GM18909 (cell line): ENCODE measurements around the gene KRTAP10-5.
"Not testable (repeated sequence)": the region's sequence is repeated elsewhere in the genome, so short reads cannot be mapped to it uniquely, and the experiment has no call there.

ENCODE experiments used
- ATAC-seq: cut with Tn5 transposase; IDR thresholded peaks from one replicate; pipeline ENCODE4 v1.9.1; 2021; ENCODE audit warnings: mild to moderate bottlenecking; ENCODE audit not compliant: unreplicated experiment, poor library complexity

The KRTAP10-5 gene

GRCh38 chr21:44573630-44574456 is 6.6 kb downstream of the KRTAP10-5 start, which contains the start of gene KRTAP10-4:
KRTAP10-4 (plus strand) TSS chr21:44573729; CDS start chr21:44573759, 30 bp downstream.
- ATAC-seq, result not testable (repeated sequence)

- ATAC-seq, result no peak
Measured at GRCh38 chr21:44572959-44573583, 7.3 kb downstream of the KRTAP10-5 start.

GRCh38 chr21:44571844-44572782 is 8.3 kb downstream of the KRTAP10-5 start:
- no peak for ATAC-seq

DNA sequence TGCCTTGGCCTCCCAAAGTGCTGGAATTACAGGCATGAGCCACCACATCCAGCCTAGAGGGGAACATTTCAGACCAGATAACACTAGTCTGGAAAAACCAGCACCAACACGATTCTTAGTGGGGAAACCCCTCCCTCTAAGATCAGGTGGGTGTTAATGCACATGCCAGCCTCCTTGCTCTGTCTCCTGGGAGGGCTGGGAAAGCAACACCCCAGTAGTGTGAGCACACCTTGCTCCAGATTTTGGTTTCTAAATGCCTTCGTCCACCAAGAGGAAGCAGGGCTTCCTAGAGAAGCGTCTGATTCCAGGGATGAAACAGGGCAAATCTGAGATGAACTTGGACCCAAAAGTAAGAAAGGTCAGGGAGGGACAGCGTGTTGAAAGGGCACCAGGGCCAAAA is 9.1 kb downstream of the KRTAP10-5 start:
- no peak for ATAC-seq

DNA sequence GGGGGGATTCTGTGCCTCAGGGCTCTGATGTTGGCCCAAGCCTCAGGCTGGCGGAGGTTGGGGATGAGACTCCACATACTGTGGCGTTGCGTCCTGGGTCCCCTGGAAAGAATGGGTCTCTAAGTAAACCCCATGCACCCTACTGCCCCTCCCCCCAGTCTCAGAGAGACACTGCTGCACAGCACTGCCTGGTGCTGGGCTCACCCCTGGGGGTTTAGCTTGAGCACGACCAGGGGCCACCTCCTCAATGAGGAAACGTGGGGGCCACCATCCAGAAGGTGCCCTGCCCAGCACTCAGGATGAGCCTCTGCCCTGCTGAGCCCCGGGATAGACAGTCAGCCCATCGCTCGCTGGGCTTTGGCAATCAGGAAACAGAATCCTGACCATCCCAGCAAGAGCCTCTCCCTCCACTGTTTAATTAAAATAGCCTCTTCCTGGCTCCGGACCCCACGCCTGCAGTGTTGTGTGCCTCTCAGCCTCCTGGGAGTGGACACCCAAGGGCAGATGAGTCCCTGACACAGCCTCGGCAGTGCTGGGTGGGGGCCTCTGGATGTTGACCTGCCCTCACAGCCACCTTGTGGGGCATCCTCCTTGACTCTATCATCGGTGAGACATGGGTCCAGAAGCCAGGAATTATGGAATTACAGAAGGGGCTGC is 10.4 kb downstream of the KRTAP10-5 start:
- no peak for ATAC-seq

DNA sequence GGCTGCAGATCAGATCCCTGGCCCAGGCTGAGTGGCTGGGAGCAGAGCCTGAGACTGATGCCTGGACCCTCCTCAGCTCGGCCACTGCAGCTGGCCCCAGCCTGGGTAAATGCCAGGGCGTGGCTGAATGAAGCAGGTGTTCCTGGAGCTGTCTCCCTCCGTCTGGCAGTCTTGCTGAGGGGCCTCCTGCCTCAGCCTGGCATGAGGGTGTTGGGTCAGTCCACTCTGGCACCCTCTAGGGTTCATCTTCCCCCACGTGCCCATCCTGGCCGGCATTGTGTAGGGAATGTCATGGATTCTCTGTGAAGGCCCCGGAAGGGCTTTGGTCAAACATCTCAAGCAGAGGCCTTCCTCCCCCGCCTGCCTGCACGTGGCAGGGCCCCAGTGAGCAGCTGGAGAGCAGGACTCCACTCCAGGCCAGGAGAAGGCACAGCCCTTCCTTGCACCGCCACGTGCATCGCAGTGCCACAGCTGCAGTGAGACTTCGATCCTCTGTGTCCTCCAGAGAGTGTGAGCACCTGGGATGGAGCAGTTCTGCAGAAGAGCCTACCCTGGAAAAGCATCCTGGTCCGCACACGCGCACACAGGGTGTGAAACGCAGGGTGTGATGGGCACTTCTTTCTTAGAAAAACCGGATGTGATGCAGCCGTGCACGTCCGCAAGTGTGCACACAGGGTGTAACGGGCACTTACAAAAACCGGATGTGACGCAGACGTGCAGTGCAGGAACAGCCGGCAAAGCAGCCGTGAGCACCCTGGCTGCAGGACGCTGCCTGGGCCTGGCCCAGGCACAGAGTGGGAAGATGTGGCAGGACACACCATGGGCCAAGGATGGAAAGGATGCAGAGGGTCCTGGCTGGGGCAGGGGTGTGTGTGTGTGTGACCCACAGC is 11.5 kb downstream of the KRTAP10-5 start:
- no peak for ATAC-seq

GRCh38 chr21:44568261-44568660 is 12.1 kb downstream of the KRTAP10-5 start:
- no peak for ATAC-seq

DNA sequence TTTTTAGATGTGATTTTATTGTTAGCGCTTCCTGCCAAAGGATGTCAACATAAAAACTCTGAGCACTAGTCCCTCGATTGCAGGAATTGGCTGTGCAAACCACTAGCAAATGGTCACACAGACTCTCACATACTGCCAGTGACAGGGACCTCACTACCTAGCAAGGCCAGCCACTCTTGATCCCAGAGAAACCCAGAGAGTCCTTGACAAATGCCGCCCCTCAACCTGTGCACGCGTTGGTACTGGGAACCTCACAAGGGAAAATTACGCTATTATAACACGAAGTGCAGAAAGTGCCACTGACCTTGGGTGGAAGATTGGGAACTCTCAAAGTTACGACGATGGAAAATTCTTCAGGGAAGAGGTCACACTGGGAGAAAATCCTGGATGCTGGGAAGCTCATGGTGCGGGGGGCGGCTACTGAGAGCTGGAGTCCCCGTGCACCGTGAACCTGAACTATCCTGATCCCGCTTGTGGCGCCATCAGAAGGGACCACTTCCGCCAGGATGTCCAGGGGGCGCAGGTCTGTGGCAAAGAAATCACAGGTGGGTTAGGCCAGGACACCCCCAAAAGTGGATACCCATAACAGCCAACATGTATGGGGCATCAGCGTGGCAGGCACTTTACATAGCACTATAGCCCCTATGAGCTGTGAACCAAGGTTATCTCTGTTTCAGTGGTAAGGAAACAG is 12.8 kb downstream of the KRTAP10-5 start:
- no peak for ATAC-seq

- ATAC-seq, result no peak
Measured at GRCh38 chr21:44566403-44566802, 14.0 kb downstream of the KRTAP10-5 start.

DNA sequence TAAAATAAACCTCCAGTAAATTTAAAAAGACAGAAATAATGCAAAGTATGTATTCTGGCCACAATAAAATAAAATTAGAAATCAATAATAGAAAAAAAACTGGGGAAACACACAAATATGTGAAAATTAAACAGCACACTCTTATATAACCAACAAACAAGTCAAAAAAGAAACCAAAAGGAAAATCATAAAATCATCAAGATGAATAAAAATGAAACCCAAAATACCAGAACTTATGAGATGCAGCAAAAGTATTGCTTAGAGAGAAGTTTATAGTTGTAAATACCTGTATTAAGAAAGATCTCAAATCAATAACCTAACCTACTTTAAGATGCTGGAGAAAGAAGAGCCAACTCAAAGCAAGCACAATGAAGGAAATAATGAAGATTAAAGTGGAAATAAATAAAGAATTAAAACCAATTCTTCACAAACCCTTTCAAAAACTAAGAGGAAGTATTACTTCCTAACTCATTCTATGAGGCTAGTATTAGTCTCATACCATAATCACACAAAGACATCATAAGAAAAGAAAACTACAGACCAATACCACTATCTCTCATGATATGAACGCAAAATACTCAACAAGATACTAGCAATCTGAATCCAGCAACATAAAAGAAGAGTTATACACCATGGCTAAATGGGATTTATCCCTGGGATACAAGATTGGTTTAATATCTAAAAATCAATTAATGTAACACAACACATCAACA is 15.4 kb downstream of the KRTAP10-5 start:
- no peak for ATAC-seq

DNA sequence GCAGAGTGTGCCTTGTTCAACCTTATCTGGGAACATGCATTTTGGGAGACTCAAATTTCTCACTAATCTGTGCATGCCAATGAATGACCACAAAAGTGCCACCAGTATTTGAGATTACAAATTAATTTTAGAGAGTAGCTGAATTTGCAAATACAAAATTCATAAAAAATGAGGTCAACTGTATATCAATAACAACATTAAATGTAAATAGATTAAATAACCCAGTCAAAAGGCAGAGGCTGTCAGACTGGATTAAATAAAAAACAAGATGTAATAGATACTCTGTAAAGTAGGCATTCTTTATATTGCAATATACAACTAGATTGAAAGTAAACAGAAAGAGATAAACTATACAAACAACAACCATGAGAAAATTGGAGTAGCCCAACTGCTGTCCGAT is 16.3 kb downstream of the KRTAP10-5 start:
- ATAC-seq, result no peak

- ATAC-seq, result no peak
Measured at GRCh38 chr21:44558695-44559094, 21.7 kb downstream of the KRTAP10-5 start, which contains the start of gene KRTAP10-3. KRTAP10-3 (minus strand) TSS chr21:44558795; CDS start chr21:44558715, 80 bp downstream.

DNA sequence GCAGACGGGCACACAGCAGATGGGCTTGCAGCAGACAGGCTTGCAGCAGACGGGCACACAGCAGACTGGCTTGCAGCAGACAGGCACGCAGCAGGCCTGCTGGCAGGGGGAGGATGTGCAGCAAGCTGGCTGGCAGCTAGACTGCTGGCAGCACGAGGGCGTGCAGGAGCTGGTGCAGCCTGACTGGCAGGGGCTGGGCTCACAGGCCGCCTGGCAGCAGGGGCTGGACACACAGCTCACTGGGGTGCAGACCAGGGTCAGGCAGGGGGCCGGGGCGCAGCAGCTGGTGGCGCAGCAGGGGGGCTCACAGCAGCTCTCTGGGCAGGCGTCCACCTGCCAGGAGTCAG is 22.1 kb downstream of the KRTAP10-5 start:
- not testable (repeated sequence) for ATAC-seq

DNA sequence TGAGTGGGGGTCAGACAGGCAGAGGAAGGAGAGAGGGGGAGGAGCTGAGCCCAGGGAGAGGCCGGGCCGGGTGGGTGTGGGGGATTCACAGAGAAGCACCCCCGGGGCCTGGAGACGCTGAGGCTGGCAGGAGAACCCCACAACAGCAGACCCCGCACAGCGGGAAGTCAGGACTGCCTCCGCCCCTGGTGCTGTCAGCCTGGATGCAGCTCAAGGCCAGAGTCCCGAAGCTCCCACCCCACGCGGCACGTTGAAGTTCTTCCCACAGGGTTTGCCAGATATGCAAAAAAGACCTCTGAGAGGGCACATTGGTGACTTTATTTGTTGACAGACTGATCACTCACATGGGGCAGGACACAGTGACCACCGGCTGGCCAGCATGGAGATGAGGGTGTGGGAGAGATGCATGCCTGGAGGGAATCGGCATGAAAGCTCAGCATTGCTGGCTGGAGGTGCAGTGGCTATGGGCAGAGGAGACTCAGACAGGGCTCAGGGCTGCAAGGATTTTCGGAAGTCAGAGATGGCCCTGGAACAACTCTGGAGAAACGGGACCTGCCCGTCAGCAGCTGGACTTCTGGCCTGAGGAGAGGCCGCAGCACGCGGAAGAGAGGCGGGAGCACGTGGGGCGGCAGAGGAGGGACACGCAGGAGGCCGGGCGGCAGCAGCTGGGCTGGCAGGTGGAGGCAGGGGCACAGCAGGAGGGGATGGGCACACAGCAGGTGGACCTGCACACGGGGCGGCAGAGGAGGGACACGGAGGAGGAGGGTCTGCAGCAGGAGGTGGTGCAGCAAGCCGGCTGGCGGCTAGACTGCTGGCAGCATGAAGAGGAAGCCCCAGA is 22.7 kb downstream of the KRTAP10-5 start:
- no peak for ATAC-seq

DNA sequence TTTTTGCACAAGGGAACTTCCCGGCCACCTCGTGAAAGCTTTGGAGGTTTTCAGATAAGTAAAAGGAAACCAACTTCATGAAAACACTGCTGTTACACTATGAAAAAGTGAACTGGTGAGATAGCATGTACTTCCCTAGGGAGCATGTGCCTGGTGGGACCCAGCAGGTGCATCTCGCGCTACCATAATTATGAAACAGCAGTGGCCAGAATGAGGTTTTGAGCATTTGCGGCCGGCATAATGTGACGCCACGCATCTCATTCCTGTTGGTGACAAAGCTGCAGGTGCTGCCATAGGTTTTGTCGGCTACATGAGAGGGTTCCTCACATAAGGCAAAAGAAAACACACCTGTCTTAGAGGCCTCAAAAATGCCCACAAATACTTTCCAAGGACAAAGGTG is 23.5 kb downstream of the KRTAP10-5 start:
- ATAC-seq, result no peak

GRCh38 chr21:44555200-44555875 is 25.1 kb downstream of the KRTAP10-5 start:
- ATAC-seq, result no peak

- no peak for ATAC-seq
Measured at GRCh38 chr21:44552681-44553080, 27.7 kb downstream of the KRTAP10-5 start.
